Measurements from ENCODE around the gene PPIP5K1. TPM values are rescaled to one million over a fixed set of nuclear protein-coding genes. Genes with fewer than 3 reads are reported as not detected.

Gene PPIP5K1
- total RNA-seq, 4 donors from 2014 or later, result 16.7 to 44.7 (median 22.1) TPM

- no peak overlapping the region for H3K27ac ChIP-seq
- H3K36me3 ChIP-seq, result peaks cover 0 to 67% of the 10 kb centered on the region in 2 donors
- H3K4me3 ChIP-seq, result no peak overlapping the region
- ATAC-seq, result no peak
- H3K4me1 ChIP-seq, result peaks cover under 1 to 35% (median 13%) of the 10 kb centered on the region in 3 donors
- no peaks in the 10 kb centered on the region for H3K27me3 ChIP-seq
- 85% methylated on average over 5 of the region's 11 CpGs; no CpG with 5 or more reads in 1 of the 2 donors for WGBS, 2 donors (ENCODE audit: low coverage in 1 of 2)
- no peaks in the 10 kb centered on the region for H3K9me3 ChIP-seq
- TF ChIP-seq POLR2A (IDR thresholded peaks at IDR 0.05) (no peak), EP300 (IDR thresholded peaks at IDR 0.05) (no peak), CTCF (IDR thresholded peaks at IDR 0.05) (no peak)
These were observed 68.6 kb downstream of the PPIP5K1 start for GRCh38 chr15:43521419-43521818.

- no peaks in the 10 kb centered on the region for H3K9me3 ChIP-seq
- ATAC-seq, result no peak
- H3K36me3 ChIP-seq, result peaks cover 0 to 54% of the 10 kb centered on the region in 2 donors
- no peak overlapping the region for H3K4me3 ChIP-seq
- no peak overlapping the region for H3K27ac ChIP-seq
- peaks cover 4 to 47% (median 21%) of the 10 kb centered on the region in 3 donors for H3K4me1 ChIP-seq
- TF ChIP-seq CTCF (IDR thresholded peaks at IDR 0.05) (no peak), POLR2A (IDR thresholded peaks at IDR 0.05) (no peak), POLR2AphosphoS5 (IDR thresholded peaks at IDR 0.05) (no peak), EP300 (IDR thresholded peaks at IDR 0.05) (no peak)
- WGBS, 2 donors (ENCODE audit: low coverage in 1 of 2), result 83% methylated on average over 2 of the region's 2 CpGs; no CpG with 5 or more reads in 1 of the 2 donors
- no peaks in the 10 kb centered on the region for H3K27me3 ChIP-seq
These were observed 69.9 kb downstream of the PPIP5K1 start for GRCh38 chr15:43520138-43520537.

GRCh38 chr15:43519196-43519595 lies 70.8 kb downstream of the PPIP5K1 start:
- ATAC-seq, result no peak
- Histone ChIP-seq H3K4me1 (peaks cover 4 to 57% (median 28%) of the 10 kb centered on the region in 3 donors), H3K4me3 (peak overlapping the region in 1 of 2 donors; percentile 60), H3K27me3 (no peaks in the 10 kb centered on the region), H3K27ac (peak overlapping the region in 3 of 4 donors; percentile 86 to 90 (median 87)), H3K9me3 (no peaks in the 10 kb centered on the region), H3K36me3 (peaks cover 0 to 45% of the 10 kb centered on the region in 2 donors)
- no peak for TF ChIP-seq CTCF (IDR thresholded peaks at IDR 0.05)
- TF ChIP-seq POLR2A (IDR thresholded peaks at IDR 0.05), result no peak
- TF ChIP-seq EP300 (IDR thresholded peaks at IDR 0.05), result no peak
- no peak for TF ChIP-seq POLR2AphosphoS5 (IDR thresholded peaks at IDR 0.05)
- 44% methylated on average over 2 of the region's 2 CpGs; no CpG with 5 or more reads in 1 of the 2 donors for WGBS, 2 donors (ENCODE audit: low coverage in 1 of 2)

GRCh38 chr15:43518197-43518761 lies 71.7 kb downstream of the PPIP5K1 start:
- Histone ChIP-seq H3K27ac (peak overlapping the region; percentile 24 to 90 (median 86)), H3K4me3 (peak overlapping the region; percentile 48 to 60), H3K4me1 (peaks cover 4 to 63% (median 30%) of the 10 kb centered on the region in 3 donors), H3K9me3 (no peaks in the 10 kb centered on the region), H3K27me3 (no peaks in the 10 kb centered on the region), H3K36me3 (peaks cover 0 to 36% of the 10 kb centered on the region in 2 donors)
- ATAC-seq, result peak; percentile 30
- TF ChIP-seq POLR2A (IDR thresholded peaks at IDR 0.05) (no peak), EP300 (IDR thresholded peaks at IDR 0.05) (no peak)
- 1 to 2% methylated on average over 5 to 15 of the region's 18 CpGs for WGBS, 2 donors (ENCODE audit: low coverage in 1 of 2)

- peak; percentile 57 for ATAC-seq
- peak within 1 kb of the TSS; percentile 48 to 60 for H3K4me3 ChIP-seq
- peak within 1 kb of the TSS; percentile 48 to 90 (median 86) for H3K27ac ChIP-seq
- peaks cover 0 to 29% of the 10 kb centered on the region in 2 donors for H3K36me3 ChIP-seq
- peaks cover 4 to 63% (median 30%) of the 10 kb centered on the region in 3 donors for H3K4me1 ChIP-seq
- 0% methylated on average over 2 to 4 of the region's 15 CpGs for WGBS, 2 donors (ENCODE audit: low coverage in 1 of 2)
- TF ChIP-seq POLR2A (IDR thresholded peaks at IDR 0.05), result peak in 1 of 2 donors; percentile 11
- TF ChIP-seq EP300 (IDR thresholded peaks at IDR 0.05), result no peak
- H3K9me3 ChIP-seq, result no peaks in the 10 kb centered on the region
- H3K27me3 ChIP-seq, result no peaks in the 10 kb centered on the region
These were observed 72.4 kb downstream of the PPIP5K1 start, which contains the start of gene MAP1A for GRCh38 chr15:43517354-43518196. TSS of gene MAP1A (plus strand) at chr15:43517608. CDS start at chr15:43521474, 3,866 bp downstream.
